NOMO-1 (cell line): ENCODE results near the gene ZSWIM7.
A peak's percentile ranks its signal among the peaks of the same experiment; 100 is the strongest.

Source experiments
- DNase-seq, 2 experiments: peaks; one replicate each; lab custom pipeline; 2025; ENCODE audit not compliant: unreplicated experiment in 2 of 2; lab: John Stamatoyannopoulos, UW

Gene ZSWIM7, protein sequence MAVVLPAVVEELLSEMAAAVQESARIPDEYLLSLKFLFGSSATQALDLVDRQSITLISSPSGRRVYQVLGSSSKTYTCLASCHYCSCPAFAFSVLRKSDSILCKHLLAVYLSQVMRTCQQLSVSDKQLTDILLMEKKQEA

DNA sequence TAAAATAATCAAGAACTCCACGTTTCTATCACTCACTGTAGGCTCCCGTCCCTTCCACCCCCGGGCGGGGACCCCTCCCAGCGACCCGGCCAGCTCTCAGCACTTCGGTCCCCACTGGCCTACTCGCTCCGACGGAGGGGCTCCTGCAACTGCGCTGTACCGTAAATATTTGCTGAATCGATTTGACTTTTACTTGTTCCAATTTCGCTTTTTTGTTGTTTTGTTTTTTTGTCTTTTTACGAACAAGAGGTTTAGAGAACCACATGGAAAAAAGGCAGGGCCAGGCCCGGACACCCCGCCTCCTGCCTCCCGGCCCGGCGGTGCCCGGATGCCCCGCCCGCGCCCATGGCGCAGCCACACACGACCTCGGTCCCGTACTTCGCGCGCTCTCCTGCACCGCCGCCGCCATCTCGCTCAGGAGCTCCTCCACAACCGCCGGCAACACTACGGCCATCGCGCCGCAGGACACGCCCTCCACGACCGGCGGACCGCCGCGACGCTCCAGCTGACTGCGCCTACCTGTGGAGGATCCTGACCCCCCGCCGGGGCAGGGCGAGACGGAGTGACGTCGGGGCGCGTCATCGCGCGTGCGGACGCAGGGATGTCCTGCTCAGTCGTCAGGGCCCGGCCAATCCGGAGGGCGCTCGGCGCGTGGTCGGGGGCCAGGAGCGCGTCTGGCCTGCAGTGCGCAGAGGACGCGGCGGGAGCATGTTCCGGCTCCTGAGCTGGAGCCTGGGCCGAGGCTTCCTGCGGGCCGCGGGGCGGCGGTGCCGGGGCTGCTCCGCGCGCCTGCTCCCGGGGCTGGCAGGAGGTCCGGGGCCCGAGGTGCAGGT lies at the start of gene ZSWIM7, which contains the start of gene TTC19:
Gene ZSWIM7 (minus strand): TSS at position 564 of the 833 bp plus-strand sequence. CDS start 110 bp downstream, at position 454.
Gene TTC19 (plus strand): TSS at position 684 of the 833 bp plus-strand sequence. CDS start 25 bp downstream, at position 709.
- DNase-seq, result peak; percentile 94 to 96

DNA sequence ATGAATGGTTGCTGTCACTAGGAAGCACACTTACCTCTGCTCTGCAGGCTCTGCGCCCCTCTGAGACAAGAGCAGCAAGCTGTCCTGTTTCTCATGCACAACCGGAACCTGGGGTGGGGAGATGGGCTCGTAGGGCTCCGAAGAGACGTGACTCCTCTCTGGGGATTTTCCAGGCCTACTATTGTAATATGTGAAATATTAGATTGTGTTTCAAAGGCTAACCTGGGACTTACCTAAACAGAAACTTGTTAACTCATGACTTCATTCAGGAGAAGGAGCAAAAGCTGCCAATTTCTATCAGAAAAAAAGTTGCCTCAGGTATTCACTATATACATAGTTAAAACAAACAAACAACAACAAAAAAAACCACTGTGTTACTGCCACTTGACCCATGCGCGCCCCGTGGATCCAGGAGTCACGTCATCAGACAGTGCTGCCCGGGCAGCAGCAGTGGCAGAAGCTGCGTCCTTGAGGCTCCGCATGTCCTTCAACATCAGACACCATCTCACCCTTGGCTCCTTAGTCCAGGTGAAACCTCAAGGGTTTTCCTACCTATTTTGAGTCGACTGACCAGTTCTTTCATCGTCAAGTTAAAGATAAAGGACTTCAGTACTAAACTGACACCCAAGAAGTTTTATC lies 49.4 kb upstream of the ZSWIM7 start:
- no peak for DNase-seq

DNA sequence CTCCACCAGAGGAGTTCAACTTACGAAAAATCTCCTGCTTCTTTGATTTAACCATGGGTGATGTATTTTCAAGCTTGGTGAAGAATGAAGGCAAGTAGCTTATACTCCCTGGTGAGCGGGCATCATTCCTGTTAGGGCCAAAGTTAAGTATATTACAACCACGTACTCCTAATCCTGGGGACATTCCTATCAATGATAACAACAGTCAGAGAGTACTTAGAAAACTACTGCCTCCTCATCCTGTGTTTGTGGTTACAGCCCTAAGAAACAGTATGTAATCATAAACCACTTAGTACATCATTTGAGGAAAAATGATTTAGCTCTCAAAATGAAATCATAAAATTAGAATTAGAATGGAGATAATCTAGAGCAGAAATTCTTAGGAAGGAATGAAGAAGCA lies 47.5 kb upstream of the ZSWIM7 start:
- no peak for DNase-seq

DNA sequence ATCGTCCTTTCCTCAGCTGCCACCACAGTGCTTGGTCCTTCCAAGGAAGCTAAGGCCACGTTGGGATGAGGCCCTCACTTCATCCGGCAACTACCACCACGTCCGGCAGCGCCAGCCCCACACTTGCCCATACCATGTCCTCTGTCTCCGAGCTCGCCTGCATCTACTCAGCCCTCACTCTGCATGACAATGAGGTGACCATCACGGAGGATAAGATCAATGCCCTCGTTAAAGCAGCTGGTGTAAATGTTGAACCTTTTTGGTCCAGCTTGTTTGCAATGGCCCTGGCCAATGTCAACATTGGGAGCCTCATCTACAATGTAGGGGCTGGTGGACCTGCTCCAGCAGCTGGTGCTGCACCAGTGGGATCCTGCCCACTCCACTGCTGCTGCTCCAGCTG lies 45.0 kb upstream of the ZSWIM7 start:
- no peak for DNase-seq

DNA sequence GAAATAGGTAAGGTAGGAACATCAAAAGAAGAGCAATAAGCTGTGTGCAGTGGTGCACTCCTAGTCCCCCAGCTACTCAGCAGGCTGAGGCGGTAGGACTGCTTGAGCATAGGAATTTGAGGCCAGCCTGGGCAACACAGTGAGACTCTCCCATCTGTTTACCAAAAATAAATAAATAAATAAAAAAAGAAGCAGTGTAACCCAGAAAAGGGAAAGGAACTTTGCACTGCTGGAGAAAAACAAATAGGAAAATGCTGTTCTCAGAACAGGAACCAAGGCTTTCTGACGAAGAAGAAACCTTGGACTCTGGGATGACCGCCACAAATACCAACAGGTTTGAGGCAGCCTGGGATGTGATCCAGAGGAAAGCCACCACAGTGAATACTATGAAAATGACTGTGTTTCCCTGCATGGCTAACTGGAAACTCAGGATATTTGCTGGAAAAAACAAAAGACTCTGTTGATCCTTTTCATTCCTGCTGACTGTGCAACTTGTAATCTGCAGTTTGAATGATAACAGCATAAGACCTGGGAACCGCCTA lies 41.3 kb upstream of the ZSWIM7 start:
- DNase-seq, result no peak

DNA sequence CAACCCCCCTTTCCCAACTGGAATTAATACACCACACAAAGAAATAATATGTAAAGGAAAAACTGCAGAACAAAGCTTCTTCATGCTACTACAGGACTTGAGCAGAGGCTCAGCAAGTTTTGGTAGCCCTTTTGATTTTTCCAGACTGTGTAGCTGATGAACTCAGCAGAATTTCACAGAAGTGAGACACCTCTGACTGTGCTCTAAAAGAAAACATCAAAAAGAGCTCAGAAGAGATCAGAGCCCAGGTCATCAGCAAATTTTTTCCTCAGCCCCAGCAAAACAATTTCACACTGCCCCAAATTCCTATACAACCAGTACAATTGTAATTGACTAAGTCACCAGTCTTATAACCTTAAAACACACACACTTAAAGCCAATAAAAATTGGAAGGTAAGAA lies 38.1 kb upstream of the ZSWIM7 start:
- DNase-seq, result no peak

DNA sequence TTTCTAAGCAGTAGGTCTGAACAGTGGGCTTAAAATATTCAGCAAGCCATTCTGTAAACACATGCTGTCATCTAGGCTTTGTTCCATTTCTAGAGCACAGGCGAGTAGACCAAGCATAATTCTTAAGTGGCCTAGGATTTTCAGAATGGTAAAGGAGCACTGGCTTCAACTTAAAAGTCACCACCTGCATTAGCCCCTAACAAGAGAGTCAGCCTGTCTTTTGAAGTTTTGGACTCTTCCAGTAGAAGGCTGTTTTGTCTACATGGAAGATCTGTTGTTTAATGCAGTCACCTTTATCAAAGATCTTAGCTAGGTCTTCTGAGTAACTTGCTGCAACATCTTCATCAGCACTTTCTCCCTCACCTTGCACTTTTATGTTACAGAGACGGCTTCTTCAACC lies 36.8 kb upstream of the ZSWIM7 start:
- DNase-seq, result no peak

DNA sequence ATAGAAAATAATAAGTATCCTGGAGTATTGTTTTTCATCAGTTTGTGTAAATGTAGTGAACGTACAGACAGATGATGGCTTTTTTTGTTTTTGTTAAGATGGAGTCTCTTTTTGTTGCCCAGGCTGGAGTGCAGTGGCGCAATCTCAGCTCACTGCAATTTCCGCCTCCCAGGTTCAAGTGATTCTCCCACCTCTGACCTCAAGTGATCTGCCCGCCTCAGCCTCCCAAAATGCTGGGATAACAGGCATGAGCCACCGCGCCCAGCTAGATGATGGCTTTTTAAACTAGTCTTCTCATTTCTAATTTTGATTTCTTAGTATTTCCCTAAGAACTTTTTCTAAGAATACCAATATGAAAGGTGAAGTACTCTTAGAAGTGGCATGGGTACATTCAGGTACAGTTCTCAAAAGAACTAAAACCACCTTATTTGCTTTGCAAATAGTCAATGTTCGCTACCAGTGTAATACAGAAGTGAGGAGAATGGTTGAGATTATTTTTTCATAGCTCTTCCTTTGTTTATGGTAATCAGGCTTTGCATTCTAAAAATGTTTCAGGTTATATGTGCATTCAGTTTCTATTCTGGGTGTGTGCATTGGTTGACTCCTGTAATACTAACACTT lies 34.3 kb upstream of the ZSWIM7 start:
- DNase-seq, result no peak

DNA sequence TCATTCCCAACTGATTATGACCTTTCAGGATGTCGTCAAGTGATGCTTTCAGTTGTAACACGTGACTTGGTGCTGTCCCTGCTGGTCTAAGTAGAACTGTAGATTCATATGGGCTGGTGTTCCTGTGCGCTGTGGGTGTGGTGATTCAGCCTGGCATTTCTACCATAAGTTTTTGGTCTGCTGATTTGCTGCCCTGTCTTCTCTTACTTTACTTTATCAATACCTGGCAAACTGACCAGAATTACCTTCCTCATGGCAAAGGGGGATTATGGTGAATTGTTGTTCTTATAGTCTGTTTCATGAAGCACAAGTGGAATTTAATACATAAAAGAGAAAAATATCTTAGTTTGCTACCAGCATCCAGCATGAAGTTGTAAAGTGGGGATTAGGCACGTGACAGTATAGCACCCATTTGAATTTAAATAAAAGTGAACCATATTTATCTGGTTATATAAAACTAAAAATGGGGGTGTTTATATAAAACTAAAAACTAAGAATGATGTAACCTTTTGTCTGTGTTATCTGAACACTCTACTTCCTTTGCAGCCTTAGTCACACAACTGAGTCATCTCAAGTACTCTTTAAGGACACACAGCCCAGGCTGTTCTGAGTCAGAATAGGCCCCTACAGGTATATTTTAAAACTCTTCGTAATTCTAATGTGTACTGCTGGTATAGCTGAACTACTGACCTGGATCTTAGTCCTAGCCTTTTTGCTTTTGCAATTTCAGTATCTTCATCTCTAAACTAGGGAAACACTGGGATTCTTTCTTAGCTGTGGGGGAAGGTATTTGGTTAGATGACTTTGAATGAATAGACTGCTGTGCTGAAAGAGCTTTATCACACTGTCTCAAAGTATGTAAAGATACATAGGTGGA lies 28.4 kb upstream of the ZSWIM7 start:
- no peak for DNase-seq

DNA sequence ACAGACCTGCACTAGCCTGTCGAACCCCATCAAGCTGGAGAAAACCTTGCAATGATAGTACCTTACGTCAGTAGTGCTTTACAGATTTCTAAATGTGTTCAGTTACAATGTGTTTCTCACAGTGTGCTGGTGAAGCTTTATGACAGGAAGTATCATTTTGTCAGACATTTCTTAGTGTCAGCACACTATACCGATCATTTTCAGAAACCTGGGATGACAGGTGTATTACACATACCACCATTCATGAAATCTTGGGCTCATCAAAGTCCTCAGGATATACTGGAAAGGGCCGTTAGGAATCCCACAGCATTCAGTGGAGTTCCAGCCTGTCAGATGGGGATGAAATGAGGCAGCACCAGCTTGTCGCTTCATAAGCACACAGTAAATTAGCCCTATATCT lies 27.4 kb upstream of the ZSWIM7 start:
- no peak for DNase-seq

DNA sequence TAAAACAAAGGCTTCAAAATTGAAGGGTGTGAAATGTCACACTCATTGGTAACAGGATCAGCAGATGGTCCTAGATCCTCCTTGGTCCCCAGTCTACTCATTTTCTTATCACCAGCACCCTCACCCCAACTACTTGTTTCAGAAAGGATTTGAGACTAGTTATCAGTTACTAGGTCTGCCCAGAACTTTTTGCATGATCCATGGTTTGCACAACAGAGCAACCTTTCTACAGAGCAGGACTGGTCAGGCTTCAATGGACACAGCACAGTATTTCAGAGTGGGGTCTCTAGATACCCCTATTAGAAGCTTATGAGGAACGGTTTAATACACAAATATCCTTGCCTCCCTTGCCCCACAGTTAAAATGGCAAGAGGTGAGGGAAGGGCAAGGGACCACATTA lies 25.7 kb upstream of the ZSWIM7 start:
- no peak for DNase-seq

DNA sequence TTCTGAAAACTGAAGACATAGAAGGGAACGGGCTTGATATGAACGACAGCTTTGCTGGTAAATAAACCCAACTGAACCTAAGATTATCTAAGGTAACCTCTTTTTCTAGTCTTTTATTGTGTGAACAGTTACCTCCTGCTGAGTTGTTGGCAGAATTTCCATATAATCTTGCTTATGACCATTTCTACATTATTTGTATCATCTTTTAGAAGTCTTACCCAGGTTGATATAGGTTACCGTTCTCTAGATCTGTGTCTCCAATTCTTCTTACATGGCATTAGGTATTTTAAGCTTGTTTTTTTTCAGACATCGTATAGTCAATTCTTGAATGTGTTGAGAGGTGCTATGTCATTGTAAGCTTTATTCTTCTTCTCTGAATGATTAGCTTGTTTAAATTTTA lies 24.4 kb upstream of the ZSWIM7 start:
- no peak for DNase-seq

DNA sequence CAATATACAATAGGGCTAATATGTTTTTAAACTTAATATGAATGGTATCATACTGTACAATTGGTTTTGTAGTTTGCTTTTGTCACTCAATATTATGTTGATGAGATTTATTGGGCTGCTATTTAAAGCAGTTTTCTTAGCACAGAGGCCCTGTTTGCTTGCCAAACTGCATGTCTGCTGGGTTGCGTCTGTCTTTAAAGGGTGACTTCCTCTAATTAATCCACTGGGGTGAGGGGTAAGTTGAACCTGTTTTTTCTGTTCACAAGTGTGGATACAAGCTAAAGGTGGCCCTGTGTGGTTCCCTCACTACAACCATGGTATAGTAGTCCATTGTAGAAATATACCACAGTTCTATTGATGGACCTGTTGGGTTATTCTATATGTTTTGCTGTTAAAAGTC lies 19.8 kb upstream of the ZSWIM7 start:
- peak in 1 of 2 experiments; percentile 18 for DNase-seq

DNA sequence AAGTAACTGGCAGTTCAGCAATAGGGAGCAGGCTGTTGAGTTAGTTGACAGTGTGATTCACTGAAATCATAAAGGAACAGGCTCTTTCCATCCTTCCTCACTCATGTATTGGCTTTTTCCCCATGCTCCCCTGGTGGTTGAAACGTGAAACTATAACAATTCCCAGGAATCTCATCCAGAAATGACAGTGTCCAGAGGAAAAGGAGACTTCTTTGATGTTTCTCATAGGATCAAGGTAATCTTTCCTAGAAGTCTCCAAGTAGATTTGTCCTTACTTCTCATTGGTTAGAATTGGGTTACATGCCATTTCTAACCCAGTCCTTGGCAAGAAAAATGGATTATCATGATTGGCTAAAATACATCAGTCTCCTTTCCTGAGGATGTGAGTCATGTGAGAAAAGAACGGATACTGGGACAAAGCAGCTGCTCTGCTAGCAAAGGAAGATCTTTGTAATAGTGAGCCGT lies 14.5 kb upstream of the ZSWIM7 start:
- DNase-seq, result no peak

DNA sequence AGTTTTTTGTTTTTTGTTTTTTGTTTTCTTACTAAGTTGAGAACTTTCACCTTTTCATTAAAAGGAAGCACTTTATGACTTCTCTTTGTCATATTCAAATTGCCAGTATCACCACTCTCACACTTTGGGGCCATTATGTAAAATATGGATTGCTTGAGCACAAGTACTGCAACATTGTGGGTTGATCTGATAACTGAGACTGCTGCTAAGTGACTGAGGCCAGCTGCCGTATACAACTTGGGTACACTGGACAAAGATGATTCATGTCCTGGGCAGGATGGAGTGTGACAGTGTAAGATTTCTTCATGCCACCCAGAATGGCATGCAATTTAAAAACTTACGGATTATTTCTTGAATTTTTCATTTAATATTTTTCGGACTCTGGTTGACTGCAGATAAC lies 7.9 kb upstream of the ZSWIM7 start:
- DNase-seq, result no peak

DNA sequence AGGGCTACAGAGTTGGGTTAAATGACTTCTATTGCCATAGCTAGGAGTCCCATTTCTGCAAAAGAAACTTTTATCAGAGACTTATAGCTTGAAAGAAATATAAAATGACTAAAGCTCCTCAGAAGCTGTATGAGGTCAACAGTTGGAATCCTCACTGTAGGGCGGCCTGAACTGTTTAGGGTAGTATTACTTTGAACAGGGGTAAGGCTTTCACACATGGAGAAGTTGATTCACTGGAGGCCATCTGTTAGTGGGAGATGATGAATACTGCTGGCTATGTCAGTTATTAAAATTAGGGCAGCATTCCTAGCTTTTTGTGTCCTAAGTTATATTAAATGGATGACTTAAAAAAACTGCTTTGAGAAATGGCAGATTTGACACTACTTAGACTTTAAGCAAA lies 6.1 kb upstream of the ZSWIM7 start:
- DNase-seq, result no peak

DNA sequence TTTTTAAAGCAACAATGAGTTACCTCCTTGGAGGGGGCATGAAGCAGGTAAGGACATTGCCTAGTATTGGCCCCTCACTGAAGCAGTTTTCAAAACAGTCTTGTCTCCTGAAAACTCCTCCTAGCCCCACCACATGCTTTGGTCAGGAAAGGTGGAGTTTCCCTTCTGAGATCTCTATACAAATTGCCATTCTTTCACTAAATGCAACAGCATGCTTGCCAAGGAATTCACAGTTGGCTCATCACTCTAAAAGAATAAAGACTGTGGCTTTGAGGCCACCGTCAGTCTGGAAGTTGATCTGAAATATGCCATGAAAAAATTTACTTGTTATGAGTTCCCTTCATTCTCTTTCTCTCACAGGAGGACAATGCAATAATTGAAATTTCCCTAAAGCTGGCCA lies 4.3 kb upstream of the ZSWIM7 start:
- DNase-seq, result no peak

DNA sequence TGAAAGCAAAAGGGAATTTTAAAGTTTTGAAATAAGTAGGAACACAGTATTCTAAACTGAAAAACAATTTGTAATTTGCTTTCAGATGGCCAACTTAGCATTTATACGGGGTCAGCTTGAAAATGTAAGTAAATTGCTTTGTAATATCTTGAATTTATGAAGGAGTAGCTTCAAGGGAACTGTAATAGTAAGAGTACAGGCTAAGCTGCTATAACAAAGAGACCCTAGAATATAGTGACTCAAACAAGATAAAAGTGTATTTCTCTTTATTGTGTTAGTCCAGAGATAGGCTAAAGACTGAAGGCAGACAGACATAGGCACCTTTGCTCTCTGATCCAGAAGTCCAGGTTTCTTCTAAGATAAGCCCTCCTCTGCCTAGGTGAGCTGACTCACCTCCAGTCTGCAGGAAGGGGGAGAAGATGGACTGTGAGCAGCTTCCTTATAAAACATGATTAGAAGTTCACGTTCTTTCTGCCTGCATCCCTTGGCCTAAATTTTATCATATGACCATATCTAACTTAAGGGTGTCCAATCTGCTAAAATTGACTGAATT lies 3.3 kb upstream of the ZSWIM7 start:
- DNase-seq, result no peak

DNA sequence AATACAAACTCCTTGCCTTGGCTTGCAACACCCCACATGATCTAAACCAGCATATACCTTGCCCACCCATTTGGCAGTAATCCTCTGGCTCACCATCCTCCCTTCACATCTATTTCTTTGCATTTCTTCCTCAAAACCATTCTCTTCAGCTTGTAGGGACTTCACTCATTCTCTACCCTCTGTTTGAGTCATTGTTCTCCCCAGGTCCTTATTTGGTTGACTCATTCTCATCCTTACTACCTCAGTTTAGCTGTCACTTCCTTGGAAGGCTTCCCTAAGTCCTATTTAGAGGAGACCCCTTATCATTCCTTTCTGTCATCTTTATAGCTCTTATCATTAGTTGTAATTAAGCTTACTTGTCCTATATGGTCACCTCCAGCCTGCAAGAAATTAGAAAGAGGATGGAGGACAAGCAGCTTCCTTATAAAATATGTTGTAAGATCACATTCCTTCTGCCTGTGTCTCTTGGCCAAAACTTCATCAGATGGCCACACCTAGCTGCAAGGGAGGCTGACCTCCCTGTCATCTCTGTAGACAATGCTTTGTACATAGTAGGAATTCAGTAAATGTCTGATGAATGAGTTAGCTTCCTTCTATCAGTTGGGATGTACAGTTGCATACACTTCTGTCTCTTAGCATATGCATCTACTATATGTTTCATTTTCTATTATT lies 1.9 kb upstream of the ZSWIM7 start:
- DNase-seq, result no peak
